Measurements from ENCODE around the gene DNAJB11.

- no peak for TF ChIP-seq GATA3 (IDR thresholded peaks at IDR 0.05; ENCODE audit: low read depth, low read length)
- TF ChIP-seq GATA2 (IDR thresholded peaks at IDR 0.05; ENCODE audit: low read depth, low read length) = no peak
Measured at GRCh38 chr3:186530415-186530814, 40.1 kb upstream of the DNAJB11 start.
